H1 (cell line): Measurements from ENCODE around the gene COL6A3. TPM values are rescaled to one million over a fixed set of nuclear protein-coding genes. Genes with fewer than 3 reads are reported as not detected.

Experiments
- CTCF ChIA-PET: fragments of 300-600 bp; sonication (Branson Sonifier 250); formaldehyde crosslinking; loops from one replicate; lab custom pipeline; 2021; ENCODE audit not compliant: partially characterized antibody; lab: Charles Lee
- POLR2A ChIA-PET: fragments of 300-600 bp; sonication (Branson Sonifier 250); formaldehyde crosslinking; loops from one replicate; lab custom pipeline; 2021; ENCODE audit warnings: inconsistent platforms; ENCODE audit not compliant: partially characterized antibody; lab: Charles Lee
- DNase-seq, 2 experiments: peaks; one replicate each; pipeline versions ENCODE4 v3.0.0 to v3.0.0-alpha.2; 2010 to 2022; ENCODE audit warnings: low spot score in 2 of 2, low read depth in 1 of 2, mixed read lengths in 1 of 2
- FAIRE-seq: peaks from 2 replicates; lab custom pipeline; 2011; peaks lifted over from hg19 to GRCh38; lab: Jason Lieb, UNC
- H2AFZ ChIP-seq: 2 replicates; pipeline ENCODE4 v1.8.1; 2012; ENCODE audit warnings: low read length, inconsistent platforms
- H2AK5ac ChIP-seq: 2 replicates; pipeline ENCODE4 v1.6.1; 2013; ENCODE audit warnings: low read depth, low read length
- H2BK120ac ChIP-seq: replicated peaks from 2 replicates; pipeline ENCODE3; 2013; ENCODE audit warnings: low read depth, low read length, inconsistent platforms
- H2BK12ac ChIP-seq: 2 replicates; pipeline ENCODE4 v1.6.1; 2013; ENCODE audit warnings: low read depth, low read length
- H2BK15ac ChIP-seq: 2 replicates; pipeline ENCODE4 v1.6.1; 2013; ENCODE audit warnings: low read length
- H2BK20ac ChIP-seq: 2 replicates; pipeline ENCODE4 v1.6.1; 2013; ENCODE audit warnings: low read length
- H2BK5ac ChIP-seq: 2 replicates; pipeline ENCODE4 v1.6.1; 2013; ENCODE audit warnings: low read depth, low read length
- H3K14ac ChIP-seq: 2 replicates; pipeline ENCODE4 v1.6.1; 2013; ENCODE audit warnings: inconsistent platforms; ENCODE audit not compliant: insufficient read length
- H3K18ac ChIP-seq: 2 replicates; pipeline ENCODE4 v1.6.1; 2013; ENCODE audit warnings: low read length; ENCODE audit errors: extremely low read depth
- H3K23ac ChIP-seq: 2 replicates; pipeline ENCODE4 v1.6.1; 2013; ENCODE audit warnings: inconsistent platforms; ENCODE audit not compliant: insufficient read length
- H3K23me2 ChIP-seq: 2 replicates; pipeline ENCODE4 v1.6.1; 2013; ENCODE audit warnings: low read depth, low read length
- H3K27ac ChIP-seq: 2 replicates; pipeline ENCODE4 v1.6.1; 2011; ENCODE audit warnings: low read depth, low read length, inconsistent platforms
- H3K27me3 ChIP-seq, 4 experiments: replicated peaks in 1 of 4; 1 replicate in 1 of 4; 2 replicates in 3 of 4; pipeline versions ENCODE4 v1.6.1 to v1.8.1; 2011 to 2013; ENCODE audit warnings: low read length in 3 of 4, mild to moderate bottlenecking in 3 of 4, inconsistent platforms in 2 of 4, mixed read lengths in 2 of 4, moderate library complexity in 1 of 4; ENCODE audit not compliant: control insufficient read depth in 3 of 4, insufficient read depth in 3 of 4; ENCODE audit errors: extremely low read depth in 1 of 4
- H3K36me3 ChIP-seq, 4 experiments: 2 replicates each; pipeline versions ENCODE4 v1.6.1 to v1.8.1; 2011 to 2013; ENCODE audit warnings: mild to moderate bottlenecking in 4 of 4, low read length in 3 of 4, moderate library complexity in 2 of 4, control low read depth in 1 of 4, inconsistent platforms in 1 of 4; ENCODE audit not compliant: insufficient read depth in 4 of 4, control insufficient read depth in 2 of 4
- H3K4ac ChIP-seq: replicated peaks from 2 replicates; pipeline ENCODE3; 2013; ENCODE audit warnings: low read length, low read depth, mixed read lengths, inconsistent platforms; ENCODE audit not compliant: insufficient read length
- H3K4me1 ChIP-seq, 4 experiments: replicated peaks in 1 of 4; 1 replicate in 1 of 4; 2 replicates in 3 of 4; pipeline versions ENCODE4 v1.6.1 to v1.8.1; 2011 to 2013; ENCODE audit warnings: low read length in 3 of 4, inconsistent platforms in 2 of 4, mixed read lengths in 1 of 4; ENCODE audit not compliant: insufficient read depth in 4 of 4, control insufficient read depth in 3 of 4
- H3K4me2 ChIP-seq, 2 experiments: 2 replicates each; pipeline versions ENCODE4 v1.6.1 to v1.8.1; 2011 to 2013; ENCODE audit warnings: low read depth in 2 of 2, low read length in 2 of 2, control low read depth in 1 of 2, inconsistent platforms in 1 of 2, mild to moderate bottlenecking in 1 of 2; ENCODE audit not compliant: insufficient read depth in 1 of 2
- H3K4me3 ChIP-seq, 4 experiments: fragments of 200-600, 300-600 bp in 1 of 4; sonication (generic), shearing (Covaris generic), sonication (Bioruptor Twin) in 1 of 4; 2 replicates each; pipeline versions ENCODE4 v1.5.1 to v1.8.1; 2011 to 2016; ENCODE audit warnings: low read length in 4 of 4, low read depth in 3 of 4, control low read depth in 2 of 4, inconsistent platforms in 2 of 4, mild to moderate bottlenecking in 2 of 4, mixed read lengths in 1 of 4, moderate library complexity in 1 of 4; ENCODE audit not compliant: insufficient read depth in 2 of 4; ENCODE audit errors: extremely low read depth in 1 of 4
- H3K56ac ChIP-seq: replicated peaks from 2 replicates; pipeline ENCODE3; 2013; ENCODE audit warnings: low read depth, mild to moderate bottlenecking, mixed read lengths, low read length, inconsistent platforms; ENCODE audit not compliant: insufficient read length
- H3K79me1 ChIP-seq: 2 replicates; pipeline ENCODE4 v1.6.1; 2013; ENCODE audit warnings: low read depth, low read length, control low read depth
- H3K79me2 ChIP-seq, 2 experiments: 2 replicates each; pipeline versions ENCODE4 v1.6.1 to v1.8.1; 2012 to 2013; ENCODE audit warnings: low read length in 2 of 2, mild to moderate bottlenecking in 2 of 2, inconsistent platforms in 1 of 2; ENCODE audit not compliant: insufficient read depth in 2 of 2, control insufficient read depth in 1 of 2
- H3K9ac ChIP-seq, 4 experiments: replicated peaks in 1 of 4; 1 replicate in 1 of 4; 2 replicates in 3 of 4; pipeline versions ENCODE4 v1.6.1 to v1.8.1; 2011 to 2013; ENCODE audit warnings: low read depth in 3 of 4, low read length in 3 of 4, control low read depth in 2 of 4, mild to moderate bottlenecking in 2 of 4, moderate library complexity in 2 of 4, inconsistent platforms in 1 of 4; ENCODE audit errors: extremely low read depth in 1 of 4
- H3K9me3 ChIP-seq, 2 experiments: 2 replicates each; pipeline versions ENCODE4 v1.6.1 to v1.8.1; 2012 to 2013; ENCODE audit warnings: mild to moderate bottlenecking in 2 of 2, moderate library complexity in 2 of 2, control low read depth in 1 of 2, inconsistent platforms in 1 of 2, low read depth in 1 of 2, low read length in 1 of 2, mixed read lengths in 1 of 2; ENCODE audit not compliant: insufficient read depth in 2 of 2
- H4K20me1 ChIP-seq, 2 experiments: replicated peaks in 1 of 2; 2 replicates each; pipeline versions ENCODE3 to v1.8.1; 2011 to 2013; ENCODE audit warnings: inconsistent platforms in 2 of 2, low read length in 2 of 2, mild to moderate bottlenecking in 1 of 2; ENCODE audit not compliant: insufficient read depth in 2 of 2, control insufficient read depth in 1 of 2
- H4K5ac ChIP-seq: 2 replicates; pipeline ENCODE4 v1.6.1; 2013; ENCODE audit warnings: low read length, low read depth, mixed read lengths, inconsistent platforms; ENCODE audit not compliant: insufficient read length
- H4K8ac ChIP-seq: 2 replicates; pipeline ENCODE4 v1.8.0; 2013; ENCODE audit warnings: mild to moderate bottlenecking, moderate library complexity, low read length, inconsistent platforms; ENCODE audit not compliant: insufficient read depth; ENCODE audit errors: extremely low read depth
- H4K91ac ChIP-seq: replicated peaks from 2 replicates; pipeline ENCODE3; 2013; ENCODE audit warnings: low read length, mixed read lengths, inconsistent platforms; ENCODE audit not compliant: insufficient read length
- ASH2L ChIP-seq: fragments of 200-600, 300-600 bp; sonication (generic); IDR thresholded peaks from one replicate; pipeline ENCODE4 v1.7.1; 2017; ENCODE audit warnings: low read length
- CBX5 ChIP-seq: fragments of 300-800, 300-1000 bp; sonication (generic); IDR thresholded peaks from 2 replicates; pipeline ENCODE4 v1.7.1; 2016; ENCODE audit warnings: antibody characterized with exemption, low read length, low read depth
- EZH2 ChIP-seq: fragments of 200-600 bp; sonication (generic); IDR thresholded peaks from 2 replicates; pipeline ENCODE4 v1.7.1; 2012; ENCODE audit warnings: low read depth, mild to moderate bottlenecking, moderate library complexity, low read length, inconsistent platforms; ENCODE audit not compliant: severe bottlenecking
- FOSL1 ChIP-seq: IDR thresholded peaks from 2 replicates; pipeline ENCODE4 v1.6.1; 2011; ENCODE audit warnings: mild to moderate bottlenecking, low read depth, low read length, moderate library complexity; ENCODE audit not compliant: insufficient read depth
- GTF2F1 ChIP-seq: IDR thresholded peaks from 2 replicates; pipeline ENCODE4 v1.6.1; 2012; ENCODE audit warnings: low read depth, low read length, improper control_type of control experiment, borderline replicate concordance
- POLR2A ChIP-seq, 2 experiments: IDR thresholded peaks; 1 replicate in 1 of 2; 2 replicates in 1 of 2; pipeline ENCODE4 v1.6.1; 2011; ENCODE audit warnings: low read depth in 2 of 2, low read length in 2 of 2, mild to moderate bottlenecking in 2 of 2; ENCODE audit errors: control extremely low read depth in 1 of 2
- RXRA ChIP-seq: IDR thresholded peaks from 2 replicates; pipeline ENCODE4 v1.6.1; 2011; ENCODE audit warnings: low read depth, mild to moderate bottlenecking, low read length, moderate library complexity; ENCODE audit not compliant: insufficient read depth
- SAP30 ChIP-seq: fragments of 300-600 bp; sonication (generic); IDR thresholded peaks from 2 replicates; pipeline ENCODE4 v1.7.1; 2012; ENCODE audit warnings: low read length, moderate library complexity, mild to moderate bottlenecking, inconsistent platforms; ENCODE audit not compliant: insufficient read depth, insufficient replicate concordance
- SIX5 ChIP-seq: IDR thresholded peaks from 2 replicates; pipeline ENCODE4 v1.6.1; 2011; ENCODE audit warnings: mild to moderate bottlenecking, low read depth, low read length
- SP2 ChIP-seq: IDR thresholded peaks from 2 replicates; pipeline ENCODE4 v1.6.1; 2012; ENCODE audit warnings: mild to moderate bottlenecking, low read length, inconsistent platforms
- TAF1 ChIP-seq: IDR thresholded peaks from 2 replicates; pipeline ENCODE4 v1.6.1; 2011; ENCODE audit warnings: mild to moderate bottlenecking, low read depth, low read length
- TBP ChIP-seq: IDR thresholded peaks from 2 replicates; pipeline ENCODE4 v1.6.1; 2011; ENCODE audit warnings: low read depth, low read length, improper control_type of control experiment
- WGBS, 2 experiments: shearing (Covaris generic) in 1 of 2; methylation state at CpG; one replicate each; pipeline versions ENCODE4 v1.1.6 to v1.1.7; 2013 to 2015; ENCODE audit warnings: low lambda C conversion rate in 2 of 2, mixed read lengths in 2 of 2, inconsistent platforms in 1 of 2, low coverage in 1 of 2, missing lambda C conversion rate in 1 of 2; ENCODE audit not compliant: insufficient replicate concordance in 2 of 2, insufficient coverage in 1 of 2, insufficient read length in 1 of 2; ENCODE audit errors: extremely low coverage in 1 of 2, missing lambda C conversion rate in 1 of 2; 5-methylcytosine and 5-hydroxymethylcytosine counted together
- polyA plus RNA-seq, 7 experiments: library from polyadenylated mRNA; depleted of rRNA in 3 of 7; stranded (reverse) in 5 of 7; unstranded in 2 of 7; fragments of >200 nt in 5 of 7; fragments of 200-250 nt in 2 of 7; gene quantifications; 1 replicate in 5 of 7; 2 replicates in 1 of 7; 4 replicates in 1 of 7; pipeline versions ENCODE4 v1.2.1 to v1.2.3, GENCODE V29; 2011 to 2013; ENCODE audit warnings: missing spikeins in 2 of 7, mixed read lengths in 2 of 7
- total RNA-seq: library from RNA; stranded (reverse); fragmentation: NEBNext Ultra II Directional; extraction: Animal tissue kit (Norgen Biotek cat#: 25700); gene quantifications from 2 replicates; pipeline ENCODE4 v1.2.1, GENCODE V29; 2021
- TF ChIP-seq, protein P1 (sequence below), 3 experiments: IDR thresholded peaks; 1 replicate in 2 of 3; 2 replicates in 1 of 3; pipeline versions ENCODE4 v1.5.1 to v1.6.1; 2011; ENCODE audit warnings: low read length in 3 of 3, mild to moderate bottlenecking in 3 of 3, inconsistent platforms in 2 of 3, low read depth in 1 of 3, moderate library complexity in 1 of 3; ENCODE audit not compliant: insufficient read depth in 1 of 3; ENCODE audit errors: control extremely low read depth in 1 of 3

The COL6A3 gene
- total and polyA plus RNA-seq, 2 of the 8 experiments (the other 6 are each of a cell fraction or from before 2014, with no cell fraction given) = 1.2 to 3.4 TPM

DNA sequence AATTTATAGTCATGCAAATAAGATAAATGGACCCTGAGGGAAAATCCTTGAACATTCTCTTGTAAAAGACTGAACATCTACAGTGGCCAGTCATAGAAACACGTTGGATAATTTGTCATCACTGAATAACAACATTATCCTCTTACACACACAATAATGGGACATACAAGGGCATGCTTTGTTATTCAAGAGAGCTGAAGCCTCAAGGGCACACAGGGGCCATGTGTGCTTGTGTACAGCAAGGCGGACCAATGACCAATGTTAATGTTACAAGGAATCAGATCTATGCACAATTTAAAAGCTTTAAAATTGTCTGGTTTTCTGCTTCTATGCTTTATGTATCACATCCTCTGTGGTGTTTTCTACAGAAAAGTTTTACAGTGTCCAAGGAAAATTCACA is 23.7 kb downstream of the COL6A3 start:
- Histone ChIP-seq H3K79me2 (no peaks in the 10 kb centered on the region), H3K14ac (no peak overlapping the region), H4K91ac (no peak overlapping the region), H2AFZ (no peak overlapping the region), H3K23ac (no peak overlapping the region), H3K27ac (no peak overlapping the region), H2BK15ac (no peak overlapping the region), H3K4me2 (no peak overlapping the region), H2BK5ac (no peak overlapping the region), H3K79me1 (no peaks in the 10 kb centered on the region), H3K36me3 (no peaks in the 10 kb centered on the region), H4K20me1 (no peaks in the 10 kb centered on the region), H3K56ac (no peak overlapping the region), H2BK12ac (no peak overlapping the region), H3K27me3 (no peaks in the 10 kb centered on the region), H3K23me2 (no peaks in the 10 kb centered on the region), H3K9ac (no peak overlapping the region), H2BK120ac (no peak overlapping the region), H4K5ac (no peak overlapping the region), H3K18ac (no peak overlapping the region), H4K8ac (no peak overlapping the region), H2BK20ac (no peak overlapping the region), H3K4me1 (no peaks in the 10 kb centered on the region), H2AK5ac (no peak overlapping the region), H3K9me3 (no peaks in the 10 kb centered on the region), H3K4ac (no peak overlapping the region), H3K4me3 (no peak overlapping the region)
- FAIRE-seq (no peak), DNase-seq (no peak)
- POLR2A ChIA-PET = no interaction called here
- 78% methylated on average over 2 of the region's 2 CpGs; no CpG with 5 or more reads in 1 of the 2 experiments for WGBS, 2 experiments
- CTCF ChIA-PET = interaction anchor here (0.7 to 1.3 kb wide), 3 partner anchors 17 to 225 kb away, joined by 3 to 6 read pairs (median 3); no protein-coding TSS in a partner anchor
- no peak for TF ChIP-seq POLR2A (IDR thresholded peaks at IDR 0.05; ENCODE audit: control extremely low read depth in 1 of 2, low read depth in 2 of 2, low read length in 2 of 2)
- no peak for TF ChIP-seq FOSL1
- TF ChIP-seq SIX5 = no peak
- no peak for TF ChIP-seq SP2
- TF ChIP-seq GTF2F1 = no peak
- TF ChIP-seq RXRA = no peak
- TF ChIP-seq ASH2L = no peak
- no peak for TF ChIP-seq SAP30
- no peak for TF ChIP-seq CBX5
- TF ChIP-seq EZH2 = no peak
- no peak for TF ChIP-seq TAF1
- TF ChIP-seq, protein P1, sequence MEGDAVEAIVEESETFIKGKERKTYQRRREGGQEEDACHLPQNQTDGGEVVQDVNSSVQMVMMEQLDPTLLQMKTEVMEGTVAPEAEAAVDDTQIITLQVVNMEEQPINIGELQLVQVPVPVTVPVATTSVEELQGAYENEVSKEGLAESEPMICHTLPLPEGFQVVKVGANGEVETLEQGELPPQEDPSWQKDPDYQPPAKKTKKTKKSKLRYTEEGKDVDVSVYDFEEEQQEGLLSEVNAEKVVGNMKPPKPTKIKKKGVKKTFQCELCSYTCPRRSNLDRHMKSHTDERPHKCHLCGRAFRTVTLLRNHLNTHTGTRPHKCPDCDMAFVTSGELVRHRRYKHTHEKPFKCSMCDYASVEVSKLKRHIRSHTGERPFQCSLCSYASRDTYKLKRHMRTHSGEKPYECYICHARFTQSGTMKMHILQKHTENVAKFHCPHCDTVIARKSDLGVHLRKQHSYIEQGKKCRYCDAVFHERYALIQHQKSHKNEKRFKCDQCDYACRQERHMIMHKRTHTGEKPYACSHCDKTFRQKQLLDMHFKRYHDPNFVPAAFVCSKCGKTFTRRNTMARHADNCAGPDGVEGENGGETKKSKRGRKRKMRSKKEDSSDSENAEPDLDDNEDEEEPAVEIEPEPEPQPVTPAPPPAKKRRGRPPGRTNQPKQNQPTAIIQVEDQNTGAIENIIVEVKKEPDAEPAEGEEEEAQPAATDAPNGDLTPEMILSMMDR (IDR thresholded peaks at IDR 0.05; ENCODE audit: control extremely low read depth in 1 of 3, insufficient read depth in 1 of 3, low read depth in 1 of 3, low read length in 3 of 3) = no peak
- TF ChIP-seq TBP = no peak
